ENCODE data around the gene OR6B2. TPM values are rescaled to one million over a fixed set of nuclear protein-coding genes. Genes with fewer than 3 reads are reported as not detected.
A peak's percentile ranks its signal among the peaks of the same experiment; 100 is the strongest.

OR6B2 gene
- total RNA-seq, 6 experiments from 2014 or later = not detected

DNA sequence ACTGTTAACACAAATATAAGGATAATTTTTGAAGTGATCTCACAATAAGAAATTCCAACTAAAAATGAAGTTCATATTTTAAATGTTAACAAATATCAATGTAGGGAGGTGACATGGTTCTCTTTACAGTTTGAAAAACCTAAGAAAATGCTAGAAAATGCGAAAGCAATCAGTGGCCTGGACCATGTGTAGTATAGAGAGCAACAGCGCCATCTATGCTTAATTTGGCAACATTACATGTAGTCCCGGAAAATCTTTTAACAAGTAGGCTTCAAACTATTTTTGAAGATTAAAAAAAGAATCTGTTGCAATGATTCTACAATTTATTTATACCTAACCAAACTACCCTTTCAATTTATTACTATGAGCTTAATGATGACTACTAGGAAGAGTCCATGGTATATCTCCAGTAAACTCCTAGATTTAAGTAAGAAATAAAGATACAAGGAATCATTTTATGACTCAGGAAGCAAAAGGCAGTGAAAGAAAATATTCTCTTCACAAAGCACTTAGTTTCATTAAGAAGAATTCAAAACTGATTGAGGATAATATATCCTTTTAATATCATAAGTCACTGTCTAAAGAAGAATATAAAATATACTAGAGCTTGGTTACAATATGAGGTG is 38.4 kb downstream of the OR6B2 start:
- Histone ChIP-seq H3K9me3 (no peaks in the 10 kb centered on the region), H3K4me1 (no peaks in the 10 kb centered on the region), H3K4me3 (no peak overlapping the region), H3K36me3 (peaks cover 0 to 27% (median 3%) of the 10 kb centered on the region in 4 donors), H3K27ac (no peak overlapping the region), H3K27me3 (no peaks in the 10 kb centered on the region)
- TF ChIP-seq, protein P1, sequence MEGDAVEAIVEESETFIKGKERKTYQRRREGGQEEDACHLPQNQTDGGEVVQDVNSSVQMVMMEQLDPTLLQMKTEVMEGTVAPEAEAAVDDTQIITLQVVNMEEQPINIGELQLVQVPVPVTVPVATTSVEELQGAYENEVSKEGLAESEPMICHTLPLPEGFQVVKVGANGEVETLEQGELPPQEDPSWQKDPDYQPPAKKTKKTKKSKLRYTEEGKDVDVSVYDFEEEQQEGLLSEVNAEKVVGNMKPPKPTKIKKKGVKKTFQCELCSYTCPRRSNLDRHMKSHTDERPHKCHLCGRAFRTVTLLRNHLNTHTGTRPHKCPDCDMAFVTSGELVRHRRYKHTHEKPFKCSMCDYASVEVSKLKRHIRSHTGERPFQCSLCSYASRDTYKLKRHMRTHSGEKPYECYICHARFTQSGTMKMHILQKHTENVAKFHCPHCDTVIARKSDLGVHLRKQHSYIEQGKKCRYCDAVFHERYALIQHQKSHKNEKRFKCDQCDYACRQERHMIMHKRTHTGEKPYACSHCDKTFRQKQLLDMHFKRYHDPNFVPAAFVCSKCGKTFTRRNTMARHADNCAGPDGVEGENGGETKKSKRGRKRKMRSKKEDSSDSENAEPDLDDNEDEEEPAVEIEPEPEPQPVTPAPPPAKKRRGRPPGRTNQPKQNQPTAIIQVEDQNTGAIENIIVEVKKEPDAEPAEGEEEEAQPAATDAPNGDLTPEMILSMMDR (IDR thresholded peaks at IDR 0.05) = peak; percentile 62 to 88 (median 83)
- no peak for TF ChIP-seq POLR2A (IDR thresholded peaks at IDR 0.05)
- intact Hi-C loops (cut with DNase I) = no loop called here
- 7% methylated on average over 3 of the region's 3 CpGs for WGBS (ENCODE audit: insufficient coverage, low coverage, low lambda C conversion rate, missing lambda C conversion rate)
- DNase-seq (no peak), ATAC-seq (peak; percentile 43 to 69 (median 64))

- TF ChIP-seq POLR2A (IDR thresholded peaks at IDR 0.05) = no peak
- TF ChIP-seq, protein P1 (IDR thresholded peaks at IDR 0.05) = no peak
- DNase-seq (no peak), ATAC-seq (no peak)
- intact Hi-C loops (cut with DNase I) = no loop called here
- Histone ChIP-seq H3K4me1 (no peaks in the 10 kb centered on the region), H3K36me3 (peaks cover 0 to 29% (median 7%) of the 10 kb centered on the region in 4 donors), H3K27me3 (no peaks in the 10 kb centered on the region), H3K27ac (no peak overlapping the region), H3K9me3 (no peaks in the 10 kb centered on the region), H3K4me3 (no peak overlapping the region)
- WGBS (ENCODE audit: insufficient coverage, low coverage, low lambda C conversion rate, missing lambda C conversion rate) = 89% methylated on average over 12 of the region's 14 CpGs
Measured at GRCh38 chr2:239990966-239991365, 39.3 kb downstream of the OR6B2 start.

GRCh38 chr2:239985356-239985755 is 44.9 kb downstream of the OR6B2 start:
- 94% methylated on average over 2 of the region's 5 CpGs for WGBS (ENCODE audit: insufficient coverage, low coverage, low lambda C conversion rate, missing lambda C conversion rate)
- Histone ChIP-seq H3K27ac (no peak overlapping the region), H3K4me3 (no peak overlapping the region), H3K36me3 (peaks cover 0 to 32% (median 11%) of the 10 kb centered on the region in 4 donors), H3K9me3 (no peaks in the 10 kb centered on the region), H3K27me3 (no peaks in the 10 kb centered on the region), H3K4me1 (no peaks in the 10 kb centered on the region)
- TF ChIP-seq, protein P1 (IDR thresholded peaks at IDR 0.05) = no peak
- no peak for TF ChIP-seq POLR2A (IDR thresholded peaks at IDR 0.05)
- ATAC-seq (no peak), DNase-seq (no peak)
- intact Hi-C loops (cut with DNase I) = no loop called here

GRCh38 chr2:239984421-239985194 is 45.6 kb downstream of the OR6B2 start:
- Histone ChIP-seq H3K9me3 (no peaks in the 10 kb centered on the region), H3K4me3 (no peak overlapping the region), H3K27me3 (no peaks in the 10 kb centered on the region), H3K36me3 (peaks cover 0 to 26% (median 10%) of the 10 kb centered on the region in 4 donors), H3K27ac (no peak overlapping the region), H3K4me1 (no peaks in the 10 kb centered on the region)
- no peak for ATAC-seq
- intact Hi-C loops (cut with DNase I) = no loop called here
- TF ChIP-seq, protein P1 (IDR thresholded peaks at IDR 0.05) = no peak
- TF ChIP-seq POLR2A (IDR thresholded peaks at IDR 0.05) = no peak
- 95% methylated on average over 10 of the region's 16 CpGs for WGBS (ENCODE audit: insufficient coverage, low coverage, low lambda C conversion rate, missing lambda C conversion rate)
- DNase-seq = no peak

Data from right lobe of liver (tissue), 6 donors.